Body of pancreas (tissue), 4 donors: ENCODE data around the gene TEX28. TPM values are rescaled to one million over a fixed set of nuclear protein-coding genes. Genes with fewer than 3 reads are reported as not detected.
A peak's percentile ranks its signal among the peaks of the same experiment; 100 is the strongest.
"Not testable (repeated sequence)": the region's sequence is repeated elsewhere in the genome, so short reads cannot be mapped to it uniquely, and the experiment has no call there.

ENCODE experiments used
- ATAC-seq: fragments of 150-250 bp; one replicate; pipeline ENCODE4 v1.9.1; 2016
- DNase-seq, 4 donors: peaks; one replicate each; pipeline ENCODE4 v3.0.0-alpha.2; 2019
- H3K27ac ChIP-seq, 4 donors: fragments of 200-600 bp; sonication (generic); 1 replicate in 3 of 4; 2 replicates in 1 of 4; pipeline versions ENCODE4 v1.5.1 to v1.6.1; 2016 to 2019; ENCODE audit warnings: mild to moderate bottlenecking in 1 of 4, mixed read lengths in 1 of 4, moderate library complexity in 1 of 4
- H3K27me3 ChIP-seq, 2 donors: fragments of 200-600 bp; sonication (generic); one replicate each; pipeline ENCODE4 v1.6.0; 2016; ENCODE audit warnings: mild to moderate bottlenecking in 1 of 2
- H3K36me3 ChIP-seq, 2 donors: fragments of 200-600 bp; sonication (generic); replicated peaks in 1 of 2; 2 replicates each; pipeline ENCODE4 v1.5.1; 2016; ENCODE audit warnings: low read depth in 2 of 2; ENCODE audit not compliant: insufficient read depth in 1 of 2
- H3K4me1 ChIP-seq: fragments of 200-600 bp; sonication (generic); one replicate; pipeline ENCODE4 v1.6.0; 2016
- H3K4me3 ChIP-seq, 2 donors: fragments of 200-600 bp; sonication (generic); 1 replicate in 1 of 2; 2 replicates in 1 of 2; pipeline ENCODE4 v1.5.1; 2016 to 2019
- H3K9me3 ChIP-seq, 3 donors: fragments of 200-600 bp; sonication (generic); 1 replicate in 2 of 3; 2 replicates in 1 of 3; pipeline ENCODE4 v1.5.1; 2016
- CTCF ChIP-seq, 7 experiments: fragments of 450-650 bp in 4 of 7; fragments of 200-600 bp in 3 of 7; sonication (generic) in 3 of 7; IDR thresholded peaks; one replicate each; pipeline ENCODE4 v1.5.1; 2016 to 2019; ENCODE audit warnings: antibody characterized with exemption in 7 of 7
- POLR2A ChIP-seq, 3 donors: fragments of 450-650 bp; IDR thresholded peaks; one replicate each; pipeline ENCODE4 v1.6.1; 2016; ENCODE audit warnings: antibody characterized with exemption in 3 of 3, mild to moderate bottlenecking in 2 of 3
- WGBS, 2 donors: methylation state at CpG; one replicate each; pipeline ENCODE4 v1.1.5; 2017; 5-methylcytosine and 5-hydroxymethylcytosine counted together
- intact Hi-C: fragments of 100-400 bp; cut with DNase I; formaldehyde crosslinking; loops from one replicate; pipeline ENCODE4 v1.15.1; 2023
- total RNA-seq, 2 donors: library from RNA; depleted of rRNA; stranded (reverse); fragments of >200 nt; gene quantifications; one replicate each; pipeline ENCODE4 v1.1.0, GENCODE V29; 2016

TEX28 gene, protein sequence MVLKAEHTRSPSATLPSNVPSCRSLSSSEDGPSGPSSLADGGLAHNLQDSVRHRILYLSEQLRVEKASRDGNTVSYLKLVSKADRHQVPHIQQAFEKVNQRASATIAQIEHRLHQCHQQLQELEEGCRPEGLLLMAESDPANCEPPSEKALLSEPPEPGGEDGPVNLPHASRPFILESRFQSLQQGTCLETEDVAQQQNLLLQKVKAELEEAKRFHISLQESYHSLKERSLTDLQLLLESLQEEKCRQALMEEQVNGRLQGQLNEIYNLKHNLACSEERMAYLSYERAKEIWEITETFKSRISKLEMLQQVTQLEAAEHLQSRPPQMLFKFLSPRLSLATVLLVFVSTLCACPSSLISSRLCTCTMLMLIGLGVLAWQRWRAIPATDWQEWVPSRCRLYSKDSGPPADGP
- total RNA-seq: not detected

GRCh38 chrX:154294791-154295574 lies at the start of gene TEX28:
TSS of gene TEX28 (minus strand) at chrX:154295124. CDS start at chrX:154292117, 3,007 bp downstream.
- 86 to 90% methylated on average over 13 to 18 of the region's 39 CpGs for WGBS, 2 donors
- no peak for ATAC-seq
- TF ChIP-seq POLR2A (IDR thresholded peaks at IDR 0.05) (no peak), CTCF (IDR thresholded peaks at IDR 0.05) (no peak)

GRCh38 chrX:154343620-154344019 lies 48.7 kb upstream of the TEX28 start:
- H3K9me3 ChIP-seq, H3K27me3 ChIP-seq, H3K4me3 ChIP-seq, H3K4me1 ChIP-seq, intact Hi-C loops, DNase-seq, H3K36me3 ChIP-seq, H3K27ac ChIP-seq: not testable (repeated sequence)
- peak; percentile 14 for ATAC-seq
- WGBS, 2 donors: no CpG with 5 or more reads among the region's 20 CpGs

More at GRCh38 chrX:154294791-154295574, at the start of gene TEX28:
- intact Hi-C loops: no loop called here
- Histone ChIP-seq H3K4me3 (no peak within 1 kb of the TSS), H3K27ac (no peak within 1 kb of the TSS), H3K36me3 (no peaks in the 10 kb centered on the region), H3K9me3 (no peaks in the 10 kb centered on the region), H3K4me1 (no peaks in the 10 kb centered on the region), H3K27me3 (no peaks in the 10 kb centered on the region)
- DNase-seq: no peak

DNA sequence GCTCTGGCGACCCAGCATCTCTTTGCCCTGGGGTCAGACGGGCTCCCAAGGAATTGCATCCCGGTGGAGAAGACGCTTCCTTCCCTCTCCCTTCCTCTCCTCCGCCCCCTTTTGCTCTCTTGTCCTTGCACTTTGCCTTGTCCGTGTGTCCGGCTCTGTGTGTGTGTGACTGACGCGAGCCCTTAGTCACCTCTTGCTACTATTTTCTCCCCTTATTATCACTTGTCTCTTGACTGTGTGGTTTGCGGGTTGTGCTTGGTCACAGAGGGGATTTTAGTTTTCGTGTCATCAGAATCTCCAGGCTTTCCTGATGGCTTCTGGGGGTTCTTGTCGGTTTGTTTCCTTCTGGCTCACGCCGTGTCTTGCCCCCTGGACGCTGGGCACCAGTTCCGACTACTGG lies 48.1 kb upstream of the TEX28 start:
- WGBS, 2 donors: no CpG with 5 or more reads among the region's 16 CpGs
- not testable (repeated sequence) for H3K36me3 ChIP-seq, ATAC-seq

DNA sequence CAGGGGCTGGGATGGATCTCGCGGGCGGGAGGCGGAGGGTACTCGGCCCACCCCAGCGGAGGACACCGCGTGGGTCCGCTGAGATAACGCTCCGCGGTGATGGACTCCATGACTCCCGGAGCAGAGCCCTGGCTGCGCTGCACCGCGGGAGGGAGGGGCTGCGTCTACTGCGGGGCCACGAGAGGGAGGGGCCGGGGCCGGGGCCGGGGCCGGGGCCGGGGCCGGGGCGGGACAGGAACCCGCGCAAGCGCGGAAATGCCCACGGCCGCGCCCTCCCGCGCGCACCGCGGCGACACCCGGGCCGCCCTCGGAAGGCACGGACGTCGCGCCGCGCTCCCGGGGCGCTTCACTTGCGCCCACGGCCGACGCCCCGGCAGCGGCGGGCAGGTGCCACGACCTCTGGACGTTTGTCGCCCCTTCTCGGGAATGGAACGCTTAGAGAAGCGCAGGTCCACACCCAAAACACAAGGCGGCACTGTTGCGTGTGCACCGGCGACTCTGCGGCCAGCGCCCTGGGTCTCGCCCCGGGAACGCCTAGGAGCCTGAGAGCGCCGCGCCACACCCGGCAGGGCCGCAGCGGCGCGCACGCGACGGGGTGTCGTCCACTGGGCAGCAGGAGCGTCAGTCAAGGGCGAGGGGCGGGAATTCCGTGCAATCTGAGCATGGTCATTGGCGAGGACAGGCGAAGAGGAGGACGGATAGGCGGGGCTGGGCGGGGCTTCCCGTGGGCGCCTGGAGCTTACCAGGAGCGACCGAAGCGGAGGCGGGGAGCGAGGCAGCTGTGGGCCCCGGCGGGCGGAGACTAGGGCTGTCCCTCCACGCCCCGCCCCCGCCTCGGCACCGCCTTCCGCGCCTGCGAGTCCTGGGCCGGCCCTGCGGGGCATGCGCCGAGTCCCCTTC lies 46.7 kb upstream of the TEX28 start:
- not testable (repeated sequence) for H3K27ac ChIP-seq
- no CpG with 5 or more reads among the region's 115 CpGs for WGBS, 2 donors
- ATAC-seq: peak; percentile 93

More for the DNA sequence above, 48.1 kb upstream of the TEX28 start:
- H3K4me3 ChIP-seq, H3K27me3 ChIP-seq, H3K4me1 ChIP-seq, intact Hi-C loops, H3K9me3 ChIP-seq, DNase-seq, H3K27ac ChIP-seq: not testable (repeated sequence)

GRCh38 chrX:154334496-154334895 lies 39.6 kb upstream of the TEX28 start:
- TF ChIP-seq CTCF (IDR thresholded peaks at IDR 0.05) (no peak), POLR2A (IDR thresholded peaks at IDR 0.05) (no peak)
- DNase-seq: no peak
- Histone ChIP-seq H3K36me3 (no peaks in the 10 kb centered on the region), H3K27me3 (no peaks in the 10 kb centered on the region), H3K9me3 (no peaks in the 10 kb centered on the region), H3K4me1 (no peaks in the 10 kb centered on the region), H3K27ac (no peak overlapping the region), H3K4me3 (no peak overlapping the region)
- 65 to 83% methylated on average over 4 to 7 of the region's 10 CpGs for WGBS, 2 donors
- intact Hi-C loops: loop anchor here (5.0 kb wide), 1 partner anchor 48 kb away; no protein-coding TSS in a partner anchor
- ATAC-seq: no peak

More for the DNA sequence above, 46.7 kb upstream of the TEX28 start:
- H3K27me3 ChIP-seq, H3K9me3 ChIP-seq, H3K36me3 ChIP-seq, DNase-seq, H3K4me3 ChIP-seq, H3K4me1 ChIP-seq, intact Hi-C loops: not testable (repeated sequence)
